GM12873 (cell line): ENCODE measurements around the gene TRPM3.

Experiments
- CTCF ChIP-seq: IDR thresholded peaks from 2 replicates; pipeline ENCODE4 v1.5.1; 2012; ENCODE audit warnings: low read depth, mild to moderate bottlenecking, moderate library complexity, low read length, control low read depth; ENCODE audit not compliant: insufficient read depth; ENCODE audit errors: missing control alignments

Gene TRPM3

GRCh38 chr9:70873506-70873905, 247.9 kb downstream of the TRPM3 start:
- TF ChIP-seq CTCF, result no peak

- no peak for TF ChIP-seq CTCF
These were observed 252.5 kb downstream of the TRPM3 start for GRCh38 chr9:70868661-70869652.

- no peak for TF ChIP-seq CTCF
These were observed 253.4 kb downstream of the TRPM3 start for GRCh38 chr9:70868041-70868440.

- no peak for TF ChIP-seq CTCF
These were observed 255.9 kb downstream of the TRPM3 start for GRCh38 chr9:70865471-70865870.

GRCh38 chr9:70861797-70862196, 259.6 kb downstream of the TRPM3 start:
- TF ChIP-seq CTCF, result no peak

GRCh38 chr9:70861376-70861775, 260.0 kb downstream of the TRPM3 start:
- no peak for TF ChIP-seq CTCF

- TF ChIP-seq CTCF, result no peak
These were observed 261.7 kb downstream of the TRPM3 start for GRCh38 chr9:70859694-70860093.
